Hippocampal formation (tissue), 2 donors: ENCODE results near the gene AKR1E2.
"Not testable (repeated sequence)": the region's sequence is repeated elsewhere in the genome, so short reads cannot be mapped to it uniquely, and the experiment has no call there.

Source experiments
- DNase-seq, 2 donors: peaks; one replicate each; lab custom pipeline; 2025; lab: John Stamatoyannopoulos, UW

The AKR1E2 gene

GRCh38 chr10:4813496-4813895, 12.5 kb upstream of the AKR1E2 start:
- no peak for DNase-seq

GRCh38 chr10:4815646-4816180, 10.3 kb upstream of the AKR1E2 start:
- DNase-seq: not testable (repeated sequence)

- no peak for DNase-seq
Observed at GRCh38 chr10:4816966-4817365, 9.0 kb upstream of the AKR1E2 start.

- DNase-seq: no peak
Observed at GRCh38 chr10:4819067-4819466, 6.9 kb upstream of the AKR1E2 start.

- no peak for DNase-seq
Observed at GRCh38 chr10:4819707-4820106, 6.3 kb upstream of the AKR1E2 start.

GRCh38 chr10:4820804-4821401, 5.1 kb upstream of the AKR1E2 start:
- DNase-seq: peak in 1 of 2 donors; percentile 25

- DNase-seq: no peak
Observed at GRCh38 chr10:4822208-4822607, 3.8 kb upstream of the AKR1E2 start.

GRCh38 chr10:4824791-4825310, 1.2 kb upstream of the AKR1E2 start:
- DNase-seq: no peak

GRCh38 chr10:4825456-4825867, 545 bp upstream of the AKR1E2 start:
- no peak for DNase-seq

- DNase-seq: no peak
Observed at GRCh38 chr10:4826792-4827324, 851 bp downstream of the AKR1E2 start.

- no peak for DNase-seq
Observed at GRCh38 chr10:4828005-4828404, 2.0 kb downstream of the AKR1E2 start.

GRCh38 chr10:4830551-4830950, 4.5 kb downstream of the AKR1E2 start:
- DNase-seq: no peak

GRCh38 chr10:4831091-4831490, 5.1 kb downstream of the AKR1E2 start:
- DNase-seq: no peak

GRCh38 chr10:4833286-4833685, 7.3 kb downstream of the AKR1E2 start:
- no peak for DNase-seq

- no peak for DNase-seq
Observed at GRCh38 chr10:4834898-4835405, 8.9 kb downstream of the AKR1E2 start.

- no peak for DNase-seq
Observed at GRCh38 chr10:4835494-4835918, 9.5 kb downstream of the AKR1E2 start.

- no peak for DNase-seq
Observed at GRCh38 chr10:4836416-4836969, 10.5 kb downstream of the AKR1E2 start.

GRCh38 chr10:4837551-4837950, 11.5 kb downstream of the AKR1E2 start:
- no peak for DNase-seq

GRCh38 chr10:4838743-4839142, 12.7 kb downstream of the AKR1E2 start:
- no peak for DNase-seq

GRCh38 chr10:4839353-4839752, 13.3 kb downstream of the AKR1E2 start:
- no peak for DNase-seq

- no peak for DNase-seq
Observed at GRCh38 chr10:4840151-4840550, 14.1 kb downstream of the AKR1E2 start.

- DNase-seq: no peak
Observed at GRCh38 chr10:4843525-4844180, 17.6 kb downstream of the AKR1E2 start.

- no peak for DNase-seq
Observed at GRCh38 chr10:4844864-4845263, 18.9 kb downstream of the AKR1E2 start.
